Right cardiac atrium (tissue), 5 donors: ENCODE results near the gene SPINDOC. TPM values are rescaled to one million over a fixed set of nuclear protein-coding genes. Genes with fewer than 3 reads are reported as not detected.

Experiments
- ATAC-seq, 2 donors: fragments of 200-7000 bp; cut with Tn5 transposase; one replicate each; pipeline versions ENCODE4 v1.8.0 to v1.9.1; 2020; ENCODE audit warnings: moderate library complexity in 2 of 2, mild to moderate bottlenecking in 1 of 2
- DNase-seq, 3 donors: peaks; one replicate each; pipeline ENCODE4 v3.0.0-alpha.2; 2020
- H3K27ac ChIP-seq: one replicate; pipeline ENCODE4 v1.5.1; 2013; ENCODE audit warnings: mild to moderate bottlenecking, low read length, control low read depth, moderate library complexity
- H3K27me3 ChIP-seq: one replicate; pipeline ENCODE4 v1.6.1; 2013; ENCODE audit not compliant: control insufficient read depth, insufficient read depth
- H3K4me1 ChIP-seq: one replicate; pipeline ENCODE4 v1.6.1; 2013; ENCODE audit warnings: low read length; ENCODE audit not compliant: control insufficient read depth, insufficient read depth
- H3K4me3 ChIP-seq: one replicate; pipeline ENCODE4 v1.5.1; 2013; ENCODE audit warnings: low read length, control low read depth
- H3K9me3 ChIP-seq: one replicate; pipeline ENCODE4 v1.6.1; 2013; ENCODE audit warnings: low read length; ENCODE audit not compliant: control insufficient read depth
- whole genome bisulfite sequencing: extraction: QIAGEN DNeasy Blood & Tissue Kit; methylation state at CpG from one replicate; pipeline ENCODE4 v1.1.7; 2013; 5-methylcytosine and 5-hydroxymethylcytosine counted together
- intact Hi-C, 4 donors: fragments of 100-400 bp; cut with DNase I; formaldehyde crosslinking; loops; one replicate each; pipeline versions ENCODE4 v1.11.0 to v1.14.0; 2022 to 2023
- polyA plus RNA-seq: library from polyadenylated mRNA; stranded (reverse); fragments of 200-250 nt; gene quantifications from one replicate; pipeline ENCODE4 v1.2.3, GENCODE V29; 2013
- total RNA-seq, 4 donors: library from RNA; stranded (reverse); fragmentation: NEBNext Ultra II Directional; extraction: Animal tissue kit (Norgen Biotek cat#: 25700); gene quantifications; one replicate each; pipeline ENCODE4 v1.2.1, GENCODE V29; 2021
- donor health status: healthy with polysubstance abuse.
- donor health status: DM: no; HTN: yes; CAD: no.
- donor health status: DM: no; HTN: no; CAD: no.
- donor health status: DM: no; HTN: yes; CAD: no; lungs with severe emphysema.
- donor health status: DM: yes; HTN: yes; CAD: no.

Gene SPINDOC
- total and polyA plus RNA-seq, 5 donors = 12.8 to 18.8 (median 16.8) TPM

GRCh38 chr11:63834535-63835157, 21.4 kb downstream of the SPINDOC start:
- intact Hi-C loops = loop anchor here in 3 of 4 donors (5.0 to 10.0 kb wide), 3 partner anchors 313 to 320 kb away; no protein-coding TSS in a partner anchor
- no peaks in the 10 kb centered on the region for H3K4me1 ChIP-seq
- no peak overlapping the region for H3K27ac ChIP-seq
- H3K9me3 ChIP-seq = no peaks in the 10 kb centered on the region
- H3K4me3 ChIP-seq = no peak overlapping the region
- no peaks in the 10 kb centered on the region for H3K27me3 ChIP-seq
- DNase-seq (no peak), ATAC-seq (no peak)
- WGBS = 87% methylated on average over 12 of the region's 12 CpGs

- DNase-seq = no peak
- no peaks in the 10 kb centered on the region for H3K9me3 ChIP-seq
- H3K27ac ChIP-seq = no peak overlapping the region
- ATAC-seq = no peak
- WGBS = 68% methylated on average over 6 of the region's 6 CpGs
- no peaks in the 10 kb centered on the region for H3K27me3 ChIP-seq
- no peak overlapping the region for H3K4me3 ChIP-seq
- intact Hi-C loops = loop anchor here in 3 of 4 donors (5.0 to 10.0 kb wide), 3 partner anchors 312 to 320 kb away; no protein-coding TSS in a partner anchor
- H3K4me1 ChIP-seq = peaks cover 2% of the 10 kb centered on the region
These were observed 21.9 kb downstream of the SPINDOC start for GRCh38 chr11:63835158-63835545.

- ATAC-seq = peak; percentile 22 to 34
- H3K27me3 ChIP-seq = no peaks in the 10 kb centered on the region
These were observed 23.9 kb downstream of the SPINDOC start for GRCh38 chr11:63837027-63837688.

DNA sequence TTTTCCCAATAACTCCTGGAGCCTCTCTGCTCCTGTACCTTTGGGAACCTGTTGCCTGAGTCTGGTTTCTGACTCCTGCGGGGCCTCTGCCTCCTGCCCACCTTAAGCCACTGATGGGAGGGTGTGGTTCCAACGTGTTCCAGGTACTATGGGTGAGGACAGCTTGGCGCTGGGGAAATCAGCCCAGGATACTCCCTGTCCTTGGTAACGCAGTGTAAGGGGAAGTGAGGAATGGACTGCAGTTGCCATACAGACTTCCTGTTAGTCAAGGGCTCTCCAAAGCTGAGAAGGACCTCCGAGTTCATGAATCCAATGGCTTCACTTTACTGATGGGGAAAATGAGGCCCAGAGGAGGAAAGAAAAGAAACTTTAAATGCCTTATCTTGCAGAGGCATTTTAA, 24.5 kb downstream of the SPINDOC start:
- intact Hi-C loops = loop anchor here (1.0 to 10.0 kb wide), 6 partner anchors 107 to 317 kb away; no protein-coding TSS in a partner anchor
- Histone ChIP-seq H3K27me3 (no peaks in the 10 kb centered on the region), H3K4me1 (peaks cover 12% of the 10 kb centered on the region), H3K27ac (peak overlapping the region; percentile 75), H3K4me3 (no peak overlapping the region), H3K9me3 (no peaks in the 10 kb centered on the region)
- 48% methylated on average over 5 of the region's 5 CpGs for WGBS
- peak in 1 of 3 donors; percentile 59 for DNase-seq
- peak in 1 of 2 donors; percentile 2 for ATAC-seq

More at GRCh38 chr11:63837027-63837688, 23.9 kb downstream of the SPINDOC start:
- Histone ChIP-seq H3K4me1 (peaks cover 12% of the 10 kb centered on the region), H3K4me3 (no peak overlapping the region), H3K27ac (no peak overlapping the region), H3K9me3 (no peaks in the 10 kb centered on the region)
- intact Hi-C loops = loop anchor here (1.0 to 10.0 kb wide), 6 partner anchors 108 to 318 kb away; no protein-coding TSS in a partner anchor
- 14% methylated on average over 5 of the region's 5 CpGs for WGBS
- peak; percentile 67 to 87 (median 77) for DNase-seq

- 26% methylated on average over 18 of the region's 18 CpGs for WGBS
- DNase-seq (peak; percentile 38 to 77 (median 74)), ATAC-seq (peak; percentile 17 to 28)
- Histone ChIP-seq H3K4me1 (peaks cover 15% of the 10 kb centered on the region), H3K27me3 (no peaks in the 10 kb centered on the region), H3K9me3 (no peaks in the 10 kb centered on the region), H3K27ac (peak overlapping the region; percentile 75), H3K4me3 (peak overlapping the region; percentile 36)
- intact Hi-C loops = loop anchor here in 3 of 4 donors (5.0 to 10.0 kb wide), 3 partner anchors 309 to 317 kb away; no protein-coding TSS in a partner anchor
These were observed 25.0 kb downstream of the SPINDOC start for GRCh38 chr11:63838150-63838677.

DNA sequence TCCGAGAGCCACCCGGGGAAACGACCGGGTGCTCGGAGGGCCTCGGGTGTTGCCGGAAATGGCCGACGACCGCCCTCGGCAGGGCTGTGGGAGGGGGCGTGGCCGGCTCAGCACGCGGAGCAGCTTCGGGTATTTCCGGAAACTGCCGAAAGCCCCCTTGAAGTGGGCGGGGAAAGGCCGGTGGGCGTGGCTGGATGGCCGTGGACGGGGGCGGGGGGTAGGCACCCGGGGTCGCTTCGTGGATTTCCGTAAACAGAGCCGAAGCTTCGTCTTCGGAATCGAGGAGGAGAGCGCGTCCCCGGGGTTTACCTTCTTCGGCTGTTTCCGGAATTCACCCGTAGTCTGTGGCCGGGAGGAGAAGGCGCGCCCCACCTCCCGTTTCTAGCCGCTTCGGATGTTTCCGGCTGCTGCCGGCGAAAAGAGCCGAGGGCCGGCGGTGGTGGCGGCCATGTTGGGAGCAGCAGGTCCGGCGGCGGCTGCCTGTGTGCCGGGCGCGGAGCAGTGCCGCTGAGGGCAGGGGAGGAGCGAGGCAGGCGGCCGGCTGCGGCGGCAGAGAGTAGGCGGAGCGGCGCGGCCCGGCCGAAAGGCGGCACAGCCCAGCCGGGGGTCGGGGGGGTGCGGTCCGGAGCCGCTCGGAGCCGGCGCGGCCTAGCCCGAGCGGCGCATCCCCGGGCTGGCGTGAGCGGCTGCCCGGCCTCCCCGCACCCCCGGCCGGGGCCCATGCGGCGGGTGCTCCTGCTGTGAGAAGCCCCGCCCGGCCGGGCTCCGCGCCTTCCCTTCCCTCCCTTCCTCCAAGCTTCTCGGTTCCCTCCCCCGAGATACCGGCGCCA, 25.6 kb downstream of the SPINDOC start, which contains the start of gene MARK2:
Gene MARK2, plus strand, starts transcription at position 433 of the 830 bp plus-strand sequence. Its CDS starts 397 bp downstream, at position 830.
- H3K27ac ChIP-seq = peak within 1 kb of the TSS; percentile 87
- H3K9me3 ChIP-seq = no peaks in the 10 kb centered on the region
- ATAC-seq (peak; percentile 91 to 94), DNase-seq (peak; percentile 97 to 99 (median 99))
- peaks cover 16% of the 10 kb centered on the region for H3K4me1 ChIP-seq
- intact Hi-C loops = loop anchor here in 3 of 4 donors (5.0 to 10.0 kb wide), 3 partner anchors 308 to 316 kb away; no protein-coding TSS in a partner anchor
- under 1% methylated on average over 100 of the region's 100 CpGs for WGBS
- H3K4me3 ChIP-seq = peak within 1 kb of the TSS; percentile 98
- H3K27me3 ChIP-seq = no peaks in the 10 kb centered on the region

- H3K4me3 ChIP-seq = peak overlapping the region; percentile 98
- ATAC-seq = peak in 1 of 2 donors; percentile 0
These were observed 26.5 kb downstream of the SPINDOC start for GRCh38 chr11:63839508-63840355.

GRCh38 chr11:63840356-63841060, 27.3 kb downstream of the SPINDOC start:
- no peaks in the 10 kb centered on the region for H3K27me3 ChIP-seq
- DNase-seq = no peak
- WGBS = 8% methylated on average over 13 of the region's 13 CpGs
- peak overlapping the region; percentile 87 for H3K27ac ChIP-seq
- H3K9me3 ChIP-seq = no peaks in the 10 kb centered on the region
- ATAC-seq = no peak
- H3K4me1 ChIP-seq = peaks cover 25% of the 10 kb centered on the region
- H3K4me3 ChIP-seq = peak overlapping the region; percentile 98
- intact Hi-C loops = no loop called here

More at GRCh38 chr11:63839508-63840355, 26.5 kb downstream of the SPINDOC start:
- no peaks in the 10 kb centered on the region for H3K27me3 ChIP-seq
- H3K9me3 ChIP-seq = no peaks in the 10 kb centered on the region
- intact Hi-C loops = loop anchor here in 3 of 4 donors (5.0 to 10.0 kb wide), 3 partner anchors 308 to 315 kb away; no protein-coding TSS in a partner anchor
- H3K27ac ChIP-seq = peak overlapping the region; percentile 87
- H3K4me1 ChIP-seq = peaks cover 17% of the 10 kb centered on the region
- peak; percentile 58 to 63 (median 59) for DNase-seq
- under 1% methylated on average over 40 of the region's 40 CpGs for WGBS

GRCh38 chr11:63841554-63841953, 28.3 kb downstream of the SPINDOC start:
- no peaks in the 10 kb centered on the region for H3K27me3 ChIP-seq
- H3K9me3 ChIP-seq = no peaks in the 10 kb centered on the region
- DNase-seq = no peak
- 30% methylated on average over 3 of the region's 3 CpGs for WGBS
- no peak for ATAC-seq
- H3K27ac ChIP-seq = peak overlapping the region; percentile 39
- intact Hi-C loops = no loop called here
- H3K4me3 ChIP-seq = no peak overlapping the region
- H3K4me1 ChIP-seq = peaks cover 26% of the 10 kb centered on the region
